Peyer's patch (tissue), 4 donors: ENCODE data around the gene C3AR1. TPM values are rescaled to one million over a fixed set of nuclear protein-coding genes. Genes with fewer than 3 reads are reported as not detected.

Experiments used
- DNase-seq, 3 donors: peaks; one replicate each; pipeline ENCODE4 v3.0.0-alpha.2; 2017 to 2019
- H3K27ac ChIP-seq, 4 donors: fragments of 200-600 bp; sonication (generic); one replicate each; pipeline ENCODE4 v1.5.1; 2016 to 2019
- H3K27me3 ChIP-seq, 2 donors: fragments of 200-600 bp; sonication (generic); one replicate each; pipeline ENCODE4 v1.5.1; 2019
- H3K36me3 ChIP-seq, 3 donors: fragments of 200-600 bp; sonication (generic); one replicate each; pipeline ENCODE4 v1.5.1; 2016 to 2019
- H3K4me1 ChIP-seq, 4 donors: fragments of 200-600 bp; sonication (generic); one replicate each; pipeline ENCODE4 v1.5.1; 2016 to 2019
- H3K4me3 ChIP-seq, 4 donors: fragments of 200-600 bp; sonication (generic); 1 replicate in 3 of 4; 2 replicates in 1 of 4; pipeline ENCODE4 v1.5.1; 2016 to 2019; ENCODE audit warnings: mild to moderate bottlenecking in 1 of 4
- H3K9me3 ChIP-seq, 4 donors: fragments of 200-600 bp; sonication (generic); one replicate each; pipeline ENCODE4 v1.5.1; 2016 to 2019; ENCODE audit warnings: mild to moderate bottlenecking in 1 of 4
- POLR2A ChIP-seq, 2 donors: fragments of 450-650 bp; IDR thresholded peaks; one replicate each; pipeline ENCODE4 v1.5.1; 2017; ENCODE audit warnings: antibody characterized with exemption in 2 of 2, mild to moderate bottlenecking in 2 of 2, moderate library complexity in 2 of 2
- total RNA-seq, 4 donors: library from RNA; depleted of rRNA; stranded (reverse); fragments of >200 nt; gene quantifications; one replicate each; pipeline ENCODE4 v1.1.0, GENCODE V29; 2016
- TF ChIP-seq, protein P1 (sequence below), 6 experiments: fragments of 450-650 bp in 4 of 6; fragments of 200-600 bp in 2 of 6; sonication (generic) in 1 of 6; IDR thresholded peaks; one replicate each; pipeline ENCODE4 v1.5.1; 2017 to 2019; ENCODE audit warnings: antibody characterized with exemption in 6 of 6, mild to moderate bottlenecking in 3 of 6, moderate library complexity in 1 of 6

Gene C3AR1
- total RNA-seq, 4 donors from 2014 or later, result 0.70 to 2.9 (median 1.5) TPM

DNA sequence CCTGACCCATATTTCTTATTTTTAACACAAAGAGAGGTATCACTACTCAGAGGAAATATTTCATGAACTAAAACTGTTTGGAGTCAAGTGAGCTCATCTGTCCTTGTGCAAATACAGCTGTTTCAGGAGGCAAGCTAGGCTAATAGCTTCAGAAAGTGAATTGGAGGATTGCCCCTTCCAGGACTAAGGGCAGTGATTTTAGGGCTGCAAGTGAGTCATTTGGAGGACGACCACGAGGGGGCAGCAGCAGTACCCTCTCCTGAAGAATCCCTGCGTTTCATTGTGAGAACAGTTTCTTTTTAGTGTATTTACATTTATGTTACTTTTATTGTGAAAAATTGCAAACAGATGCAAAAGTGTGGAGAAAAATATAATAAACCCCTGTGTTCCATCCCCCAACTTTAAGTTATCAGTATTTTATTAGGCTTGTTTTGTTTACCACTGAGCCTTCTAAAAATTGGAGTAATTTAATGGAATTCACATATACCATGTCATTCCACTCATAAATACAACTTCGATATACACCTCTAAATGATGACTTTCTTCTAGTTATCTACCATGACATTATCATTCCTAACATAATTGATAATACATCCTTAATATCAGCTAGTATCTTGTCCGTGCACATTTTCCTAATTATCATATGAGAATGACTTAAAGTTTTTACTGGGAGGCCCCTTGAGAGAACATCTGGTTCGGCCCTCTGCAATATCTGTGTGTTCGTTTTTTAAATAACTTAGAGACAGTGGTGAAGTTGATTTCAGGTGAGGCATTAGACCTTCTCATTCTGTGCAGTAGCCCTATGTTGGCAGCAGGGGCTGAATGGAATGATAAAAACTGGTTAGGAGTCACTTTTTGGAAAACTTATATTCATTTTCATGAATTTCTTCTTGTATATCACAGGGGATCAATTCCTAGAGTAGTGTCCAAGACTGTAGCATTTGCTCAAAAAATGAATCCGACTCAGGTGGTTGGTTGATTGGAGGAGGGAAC, 19.9 kb downstream of the C3AR1 start:
- DNase-seq, result peak; percentile 81 to 93 (median 81)
- Histone ChIP-seq H3K9me3 (no peaks in the 10 kb centered on the region), H3K4me3 (no peak overlapping the region), H3K27ac (no peak overlapping the region), H3K27me3 (no peaks in the 10 kb centered on the region), H3K36me3 (peaks cover 0 to 90% (median 0%) of the 10 kb centered on the region in 3 donors), H3K4me1 (no peaks in the 10 kb centered on the region)
- no peak for TF ChIP-seq POLR2A (IDR thresholded peaks at IDR 0.05)
- TF ChIP-seq, protein P1, sequence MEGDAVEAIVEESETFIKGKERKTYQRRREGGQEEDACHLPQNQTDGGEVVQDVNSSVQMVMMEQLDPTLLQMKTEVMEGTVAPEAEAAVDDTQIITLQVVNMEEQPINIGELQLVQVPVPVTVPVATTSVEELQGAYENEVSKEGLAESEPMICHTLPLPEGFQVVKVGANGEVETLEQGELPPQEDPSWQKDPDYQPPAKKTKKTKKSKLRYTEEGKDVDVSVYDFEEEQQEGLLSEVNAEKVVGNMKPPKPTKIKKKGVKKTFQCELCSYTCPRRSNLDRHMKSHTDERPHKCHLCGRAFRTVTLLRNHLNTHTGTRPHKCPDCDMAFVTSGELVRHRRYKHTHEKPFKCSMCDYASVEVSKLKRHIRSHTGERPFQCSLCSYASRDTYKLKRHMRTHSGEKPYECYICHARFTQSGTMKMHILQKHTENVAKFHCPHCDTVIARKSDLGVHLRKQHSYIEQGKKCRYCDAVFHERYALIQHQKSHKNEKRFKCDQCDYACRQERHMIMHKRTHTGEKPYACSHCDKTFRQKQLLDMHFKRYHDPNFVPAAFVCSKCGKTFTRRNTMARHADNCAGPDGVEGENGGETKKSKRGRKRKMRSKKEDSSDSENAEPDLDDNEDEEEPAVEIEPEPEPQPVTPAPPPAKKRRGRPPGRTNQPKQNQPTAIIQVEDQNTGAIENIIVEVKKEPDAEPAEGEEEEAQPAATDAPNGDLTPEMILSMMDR (IDR thresholded peaks at IDR 0.05), result peak; percentile 63 to 83 (median 68)

- no peaks in the 10 kb centered on the region for H3K27me3 ChIP-seq
- no peak overlapping the region for H3K4me3 ChIP-seq
- peaks cover 0 to 23% (median 10%) of the 10 kb centered on the region in 4 donors for H3K4me1 ChIP-seq
- no peak for DNase-seq
- H3K27ac ChIP-seq, result no peak overlapping the region
- peaks cover 0 to 59% (median 0%) of the 10 kb centered on the region in 3 donors for H3K36me3 ChIP-seq
- TF ChIP-seq POLR2A (IDR thresholded peaks at IDR 0.05), result no peak
- TF ChIP-seq, protein P1 (IDR thresholded peaks at IDR 0.05), result no peak
- no peaks in the 10 kb centered on the region for H3K9me3 ChIP-seq
Measured at GRCh38 chr12:8040791-8041190, 25.4 kb downstream of the C3AR1 start.

GRCh38 chr12:8038659-8039114, 27.5 kb downstream of the C3AR1 start:
- peak overlapping the region in 2 of 4 donors; percentile 1 to 38 for H3K27ac ChIP-seq
- DNase-seq, result peak in 2 of 3 donors; percentile 54 to 62
- no peaks in the 10 kb centered on the region for H3K27me3 ChIP-seq
- no peaks in the 10 kb centered on the region for H3K9me3 ChIP-seq
- peak overlapping the region in 2 of 4 donors; percentile 22 to 34 for H3K4me3 ChIP-seq
- peaks cover 0 to 44% (median 19%) of the 10 kb centered on the region in 4 donors for H3K4me1 ChIP-seq
- peaks cover 0 to 38% (median 0%) of the 10 kb centered on the region in 3 donors for H3K36me3 ChIP-seq
- TF ChIP-seq POLR2A (IDR thresholded peaks at IDR 0.05), result no peak
- TF ChIP-seq, protein P1 (IDR thresholded peaks at IDR 0.05), result no peak

GRCh38 chr12:8037947-8038346, 28.2 kb downstream of the C3AR1 start:
- DNase-seq, result no peak
- Histone ChIP-seq H3K4me1 (peaks cover 0 to 49% (median 19%) of the 10 kb centered on the region in 4 donors), H3K27me3 (no peaks in the 10 kb centered on the region), H3K36me3 (peaks cover 0 to 32% (median 0%) of the 10 kb centered on the region in 3 donors), H3K9me3 (no peaks in the 10 kb centered on the region), H3K27ac (peak overlapping the region in 1 of 4 donors; percentile 38), H3K4me3 (no peak overlapping the region)
- TF ChIP-seq POLR2A (IDR thresholded peaks at IDR 0.05), result no peak
- TF ChIP-seq, protein P1 (IDR thresholded peaks at IDR 0.05), result no peak

DNA sequence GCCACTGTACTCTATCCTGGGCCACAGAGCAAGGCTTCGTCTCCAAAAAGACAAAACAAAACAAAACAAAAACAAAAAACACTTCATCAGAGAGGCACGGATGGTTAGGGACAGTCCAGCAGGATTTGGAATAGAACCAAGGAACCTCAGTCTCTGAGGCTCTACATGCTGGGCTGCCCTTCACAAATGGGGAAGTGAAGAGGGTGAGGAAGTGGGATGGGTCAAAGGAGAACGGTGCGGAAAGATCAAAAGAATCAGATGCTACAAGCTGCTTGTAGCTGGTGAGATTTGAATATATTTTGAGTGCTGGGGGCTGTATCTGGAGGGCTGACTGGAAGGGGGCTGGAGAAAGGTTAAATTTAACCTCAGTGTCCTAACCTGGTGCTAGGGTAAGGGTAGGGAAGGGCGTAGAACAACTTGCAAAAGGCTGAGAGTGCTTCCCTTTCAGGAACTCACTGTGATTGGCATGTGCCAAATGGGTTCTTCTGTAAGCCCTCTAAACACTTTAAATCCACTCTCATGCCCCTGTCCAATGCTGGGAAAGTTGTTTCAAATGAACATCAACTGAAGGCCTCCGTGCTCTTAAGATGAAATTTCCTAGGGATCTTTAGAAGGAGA, 29.0 kb downstream of the C3AR1 start:
- H3K4me3 ChIP-seq, result no peak overlapping the region
- H3K9me3 ChIP-seq, result no peaks in the 10 kb centered on the region
- peaks cover 0 to 49% (median 19%) of the 10 kb centered on the region in 4 donors for H3K4me1 ChIP-seq
- peaks cover 0 to 25% (median 0%) of the 10 kb centered on the region in 3 donors for H3K36me3 ChIP-seq
- no peaks in the 10 kb centered on the region for H3K27me3 ChIP-seq
- DNase-seq, result peak in 1 of 3 donors; percentile 50
- peak overlapping the region in 1 of 4 donors; percentile 28 for H3K27ac ChIP-seq
- TF ChIP-seq, protein P1 (IDR thresholded peaks at IDR 0.05), result no peak
- no peak for TF ChIP-seq POLR2A (IDR thresholded peaks at IDR 0.05)
